ACC112 (cell line): ENCODE measurements around the gene POLR3GL.

Source experiments
- H2AFZ ChIP-seq: fragments of 200-600 bp; sonication (generic); one replicate; pipeline ENCODE4 v1.6.0; 2017; ENCODE audit warnings: antibody characterized with exemption, low read length; ENCODE audit not compliant: unreplicated experiment
- H3K27ac ChIP-seq: fragments of 200-600 bp; sonication (generic); 2 replicates; pipeline ENCODE4 v1.5.1; 2014; ENCODE audit warnings: low read depth, mild to moderate bottlenecking, antibody characterized with exemption, low read length, moderate library complexity
- H3K27me3 ChIP-seq: fragments of 200-600 bp; sonication (generic); 2 replicates; pipeline ENCODE4 v1.6.1; 2014; ENCODE audit warnings: mild to moderate bottlenecking, antibody characterized with exemption, low read length, moderate library complexity, mixed read lengths; ENCODE audit not compliant: insufficient read depth
- H3K36me3 ChIP-seq: fragments of 200-600 bp; sonication (generic); 2 replicates; pipeline ENCODE4 v1.6.1; 2016; ENCODE audit warnings: mild to moderate bottlenecking, antibody characterized with exemption, low read length, moderate library complexity, mixed read lengths; ENCODE audit not compliant: insufficient read depth
- H3K4me1 ChIP-seq: fragments of 200-600 bp; sonication (generic); one replicate; pipeline ENCODE4 v1.6.1; 2016; ENCODE audit warnings: low read length, mixed read lengths; ENCODE audit not compliant: insufficient read depth, unreplicated experiment, control insufficient read depth
- H3K4me3 ChIP-seq: fragments of 200-600 bp; sonication (generic); 2 replicates; pipeline ENCODE4 v1.5.1; 2014; ENCODE audit warnings: mild to moderate bottlenecking, low read depth, low read length
- H3K79me2 ChIP-seq: fragments of 200-600 bp; sonication (generic); one replicate; pipeline ENCODE4 v1.6.0; 2016; ENCODE audit warnings: low read length; ENCODE audit not compliant: control insufficient read depth, unreplicated experiment, insufficient read depth

The POLR3GL gene

DNA sequence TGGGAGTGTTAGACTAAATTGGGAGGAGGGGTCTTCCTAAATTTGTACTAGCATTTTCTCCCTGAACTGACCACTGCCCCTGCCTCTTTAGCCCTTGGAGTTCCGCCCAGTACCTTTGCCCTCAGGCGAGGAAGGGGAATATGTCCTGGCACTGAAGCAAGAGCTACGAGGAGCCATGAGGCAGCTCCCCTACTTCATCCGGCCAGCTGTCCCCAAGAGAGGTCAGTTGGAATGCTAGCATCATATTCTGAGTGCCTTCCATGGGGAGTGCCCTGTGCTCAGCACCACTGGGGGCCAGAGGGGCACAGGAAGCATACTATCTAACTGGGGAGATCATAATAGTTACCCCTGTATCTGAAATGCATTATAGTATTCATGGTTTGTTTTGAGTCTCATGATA is 10.7 kb downstream of the POLR3GL start:
- no peaks in the 10 kb centered on the region for H3K79me2 ChIP-seq
- H3K36me3 ChIP-seq = no peaks in the 10 kb centered on the region
- H2AFZ ChIP-seq = no peak overlapping the region
- no peak overlapping the region for H3K27ac ChIP-seq
- no peak overlapping the region for H3K4me3 ChIP-seq
- no peaks in the 10 kb centered on the region for H3K27me3 ChIP-seq
- H3K4me1 ChIP-seq = peaks cover 28% of the 10 kb centered on the region

DNA sequence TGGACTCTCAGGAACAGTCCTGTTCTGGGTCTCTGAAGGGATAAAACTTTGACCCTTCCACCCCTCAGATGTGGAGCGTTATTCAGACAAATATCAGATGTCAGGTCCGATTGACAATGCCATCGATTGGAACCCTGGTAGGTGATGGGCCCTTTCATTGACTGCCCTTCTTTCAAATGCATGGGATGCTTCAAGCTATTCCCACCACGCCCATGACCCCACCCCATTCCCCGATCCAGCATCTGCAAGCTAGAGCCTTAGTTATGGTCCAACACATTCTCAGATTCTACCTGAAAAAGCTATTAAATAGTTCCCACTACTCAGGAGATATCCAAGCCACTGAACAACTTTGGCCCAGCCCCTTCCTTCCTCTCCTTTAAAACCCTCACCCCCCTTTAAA is 12.5 kb downstream of the POLR3GL start:
- H3K27ac ChIP-seq = no peak overlapping the region
- no peaks in the 10 kb centered on the region for H3K79me2 ChIP-seq
- H3K27me3 ChIP-seq = no peaks in the 10 kb centered on the region
- H2AFZ ChIP-seq = peak overlapping the region; percentile 69
- peaks cover 35% of the 10 kb centered on the region for H3K4me1 ChIP-seq
- no peaks in the 10 kb centered on the region for H3K36me3 ChIP-seq
- no peak overlapping the region for H3K4me3 ChIP-seq

DNA sequence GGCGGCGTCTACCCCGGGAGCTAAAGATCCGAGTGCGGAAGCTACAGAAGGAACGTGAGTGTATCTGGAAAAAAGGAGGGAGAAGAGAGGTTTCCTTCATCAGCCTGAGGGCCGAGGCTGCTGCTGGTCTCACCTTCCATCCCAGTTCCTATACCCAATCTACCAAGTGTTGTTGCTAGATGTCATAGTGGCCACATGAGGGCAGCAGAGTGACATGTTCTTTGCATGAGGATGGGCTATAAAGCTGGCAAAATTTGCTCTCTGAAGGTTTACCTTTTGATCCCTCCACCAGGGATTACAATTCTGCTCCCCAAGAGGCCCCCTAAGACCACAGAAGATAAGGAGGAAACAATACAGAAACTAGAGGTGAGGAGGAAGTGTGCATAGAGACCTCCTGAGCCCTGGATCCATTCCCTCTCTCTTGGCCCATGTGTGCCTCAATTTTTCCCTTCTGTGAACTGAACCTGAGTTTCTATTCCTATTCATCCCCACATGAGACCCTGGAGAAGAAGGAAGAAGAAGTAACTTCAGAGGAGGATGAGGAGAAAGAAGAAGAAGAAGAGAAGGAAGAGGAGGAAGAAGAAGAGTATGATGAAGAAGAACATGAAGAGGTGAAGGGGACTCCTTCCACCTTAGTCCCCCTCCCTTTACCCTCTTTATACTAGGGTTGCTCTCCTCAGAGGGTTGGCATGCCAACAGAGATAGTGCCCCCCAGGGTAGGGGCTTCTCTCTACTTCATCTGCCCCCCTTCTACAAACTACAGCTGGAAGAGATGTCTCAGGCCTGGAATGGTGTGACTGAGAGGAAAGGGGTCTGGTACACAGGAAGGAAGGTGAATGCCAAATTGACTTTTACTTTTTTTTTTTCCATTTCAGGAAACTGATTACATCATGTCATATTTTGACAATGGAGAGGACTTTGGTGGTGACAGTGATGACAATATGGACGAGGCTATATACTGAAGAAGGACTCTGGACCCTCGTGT is 13.3 kb downstream of the POLR3GL start:
- H3K79me2 ChIP-seq = no peaks in the 10 kb centered on the region
- H3K36me3 ChIP-seq = no peaks in the 10 kb centered on the region
- peak overlapping the region; percentile 69 for H2AFZ ChIP-seq
- peak overlapping the region; percentile 93 for H3K27ac ChIP-seq
- no peaks in the 10 kb centered on the region for H3K27me3 ChIP-seq
- peaks cover 42% of the 10 kb centered on the region for H3K4me1 ChIP-seq
- H3K4me3 ChIP-seq = peak overlapping the region; percentile 66; the same call in 1 of the 2 replicates

DNA sequence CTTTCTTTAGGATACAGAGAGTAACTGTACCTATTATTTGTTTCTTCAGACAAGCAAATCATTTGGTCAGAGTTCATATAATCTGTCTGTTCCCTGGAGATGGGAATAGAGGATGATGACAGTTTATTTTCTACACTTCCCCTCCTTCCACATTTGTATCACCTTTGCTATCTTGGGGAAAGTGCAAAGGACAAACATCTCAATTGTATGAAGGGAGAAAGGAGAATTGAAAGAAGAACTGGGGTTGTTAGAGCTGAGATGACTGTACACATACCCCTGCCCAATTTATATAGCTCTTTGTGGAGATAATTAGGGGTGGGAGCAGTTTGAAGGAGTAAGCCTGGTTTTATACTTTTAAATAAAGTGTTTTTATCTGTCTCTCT is 14.0 kb downstream of the POLR3GL start:
- Histone ChIP-seq H3K36me3 (no peaks in the 10 kb centered on the region), H3K27me3 (no peaks in the 10 kb centered on the region), H3K27ac (peak overlapping the region; percentile 93), H3K4me1 (peaks cover 48% of the 10 kb centered on the region), H2AFZ (peak overlapping the region; percentile 52), H3K79me2 (no peaks in the 10 kb centered on the region), H3K4me3 (peak overlapping the region; percentile 66; the same call in 1 of the 2 replicates)

DNA sequence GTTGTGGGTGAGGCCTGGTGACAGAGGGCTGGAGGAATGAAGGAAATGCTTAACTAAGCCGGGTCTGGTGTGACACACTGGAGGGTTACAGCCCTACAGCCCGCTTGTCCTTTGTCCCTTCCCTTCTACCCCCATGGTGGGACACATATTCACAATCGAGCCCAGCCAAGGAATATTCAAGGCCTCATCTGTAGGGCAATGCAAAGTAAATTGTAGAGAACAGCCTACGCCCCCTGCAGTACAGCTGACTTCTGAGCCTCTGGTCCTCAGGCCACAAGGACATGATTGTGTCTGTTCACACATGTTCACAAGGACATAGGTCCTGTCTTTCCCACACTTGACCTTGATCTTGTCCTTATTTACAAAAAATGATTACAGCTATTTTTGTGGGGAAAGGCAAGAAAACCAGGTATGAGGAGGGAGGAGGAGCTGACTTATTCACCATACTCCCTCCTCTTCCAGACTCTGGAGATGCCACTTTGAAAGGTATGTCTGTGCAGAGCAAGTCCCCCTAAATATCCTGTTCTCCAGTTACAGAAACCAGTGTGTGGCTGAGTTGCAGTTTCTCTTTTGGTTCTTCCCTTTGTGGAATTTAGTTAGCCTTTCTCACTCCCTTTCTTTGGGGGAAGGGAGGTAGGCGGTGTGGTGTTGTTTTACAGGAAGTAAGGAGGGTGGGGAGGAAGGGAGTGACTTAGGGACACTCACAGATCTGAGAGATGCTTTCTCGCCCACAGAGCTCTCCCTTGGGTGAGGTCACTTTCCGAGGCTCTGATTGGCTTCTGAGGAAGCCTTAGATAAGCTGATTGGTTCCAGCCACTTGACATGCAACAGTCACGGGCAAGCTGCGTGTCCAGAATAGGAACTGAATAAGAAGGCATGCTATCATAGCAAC is 14.6 kb downstream of the POLR3GL start:
- Histone ChIP-seq H3K79me2 (no peaks in the 10 kb centered on the region), H3K27ac (peak overlapping the region; percentile 93), H3K4me1 (peaks cover 48% of the 10 kb centered on the region), H3K27me3 (no peaks in the 10 kb centered on the region), H3K4me3 (peak overlapping the region; percentile 66), H2AFZ (peak overlapping the region; percentile 52), H3K36me3 (no peaks in the 10 kb centered on the region)

DNA sequence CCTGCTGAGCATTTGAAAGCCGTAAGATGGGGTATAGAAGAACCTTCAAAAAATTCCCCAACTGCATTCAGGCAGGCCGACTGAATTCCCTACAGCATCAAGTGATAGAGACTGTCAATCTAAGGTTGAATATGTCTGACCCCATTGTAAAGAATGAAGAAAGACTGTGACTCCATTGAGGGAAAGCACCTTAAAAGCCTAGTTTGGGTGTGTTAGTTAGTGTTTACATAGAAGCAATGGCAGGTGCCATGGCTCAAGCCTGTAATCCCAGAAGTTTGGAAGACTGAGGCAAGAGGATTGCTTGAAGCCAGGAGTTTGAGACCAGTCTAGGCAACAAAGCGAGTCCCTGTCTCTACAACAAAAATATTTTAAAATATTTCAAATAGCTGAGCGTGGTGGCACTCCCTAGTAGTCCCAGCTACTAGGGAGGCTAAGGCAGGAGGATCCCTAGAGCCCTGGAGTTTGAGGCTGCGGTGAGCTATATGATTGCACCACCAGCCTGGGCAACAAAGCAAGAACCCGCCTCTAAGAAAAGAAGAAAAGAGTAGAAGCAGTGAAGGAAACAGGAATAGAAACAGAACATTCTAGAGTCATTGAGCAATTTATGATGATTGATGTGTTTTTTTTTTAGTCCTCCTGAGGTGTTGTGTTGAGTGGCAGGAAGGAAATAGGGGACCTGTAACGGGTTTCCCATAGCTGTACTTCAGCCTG is 15.4 kb downstream of the POLR3GL start:
- Histone ChIP-seq H3K27me3 (no peaks in the 10 kb centered on the region), H3K79me2 (no peaks in the 10 kb centered on the region), H3K27ac (peak overlapping the region; percentile 93), H3K4me1 (peaks cover 49% of the 10 kb centered on the region), H3K36me3 (no peaks in the 10 kb centered on the region), H2AFZ (peak overlapping the region; percentile 44), H3K4me3 (peak overlapping the region; percentile 53; the same call in 1 of the 2 replicates)

DNA sequence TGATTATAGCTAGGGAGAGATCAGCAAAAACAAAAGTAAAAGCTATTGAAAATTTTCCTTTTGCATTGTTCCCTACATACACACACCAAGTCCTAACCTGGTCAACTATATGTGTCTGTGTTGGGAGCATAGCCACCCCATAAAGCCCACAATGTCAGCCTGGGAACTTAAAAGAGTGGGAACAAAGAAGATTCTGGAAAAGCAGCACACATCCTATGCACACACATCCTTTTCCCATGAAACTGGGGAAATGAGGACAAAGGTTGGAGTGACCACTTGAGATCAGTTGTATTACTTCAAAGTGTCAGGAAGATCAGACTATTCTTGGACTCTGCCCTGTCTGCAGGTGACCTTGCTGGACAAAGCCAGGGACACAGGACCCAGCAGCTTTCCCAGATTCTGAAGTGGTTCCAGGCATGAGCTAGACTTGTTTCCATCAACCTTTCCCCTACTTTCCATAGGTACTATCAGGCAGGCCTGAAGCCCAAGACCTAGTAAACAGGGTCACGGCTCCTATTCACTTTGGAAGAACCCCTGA is 16.0 kb downstream of the POLR3GL start:
- H3K79me2 ChIP-seq = no peaks in the 10 kb centered on the region
- H3K4me3 ChIP-seq = 0 out of 2 replicates have a peak overlapping the region, but pooled peaks have one; percentile 53
- peaks cover 55% of the 10 kb centered on the region for H3K4me1 ChIP-seq
- H3K27ac ChIP-seq = peak overlapping the region; percentile 93
- no peaks in the 10 kb centered on the region for H3K27me3 ChIP-seq
- H3K36me3 ChIP-seq = no peaks in the 10 kb centered on the region
- no peak overlapping the region for H2AFZ ChIP-seq

DNA sequence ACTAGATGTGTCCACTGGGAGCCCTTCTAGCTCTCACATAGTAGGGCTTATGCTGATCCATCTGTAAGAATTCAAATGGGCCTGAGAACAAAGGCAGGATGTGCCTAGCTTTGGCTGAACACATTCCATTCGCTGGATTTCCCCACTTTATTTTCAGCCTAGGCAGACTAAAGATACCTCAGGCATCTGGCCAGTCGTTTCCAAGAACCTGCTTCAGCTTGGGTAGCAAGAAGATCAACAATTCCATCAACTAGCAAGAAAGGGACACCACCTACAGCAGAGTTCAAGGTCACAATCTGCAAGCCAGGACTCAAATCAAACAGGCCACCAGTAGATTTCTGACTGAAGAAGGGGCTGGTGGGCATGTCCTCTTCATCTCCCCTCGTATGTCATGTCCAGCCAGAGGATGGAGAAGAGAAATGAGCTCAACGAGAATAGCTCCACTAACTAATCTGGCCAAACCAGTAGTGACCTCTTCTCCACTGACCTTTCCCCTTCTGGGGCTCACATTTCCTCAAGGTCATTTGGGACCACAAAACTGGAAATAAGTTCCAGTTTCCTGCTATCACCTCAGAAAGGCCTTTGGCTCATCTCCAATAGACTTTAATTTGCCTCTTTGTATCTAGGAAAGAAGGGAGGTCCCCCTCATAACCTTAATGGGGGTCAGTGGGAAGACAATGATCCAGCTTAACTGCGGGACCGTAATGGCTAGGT is 17.7 kb downstream of the POLR3GL start:
- Histone ChIP-seq H3K4me1 (peaks cover 64% of the 10 kb centered on the region), H3K79me2 (no peaks in the 10 kb centered on the region), H2AFZ (no peak overlapping the region), H3K36me3 (no peaks in the 10 kb centered on the region), H3K27ac (no peak overlapping the region), H3K4me3 (no peak overlapping the region), H3K27me3 (no peaks in the 10 kb centered on the region)

DNA sequence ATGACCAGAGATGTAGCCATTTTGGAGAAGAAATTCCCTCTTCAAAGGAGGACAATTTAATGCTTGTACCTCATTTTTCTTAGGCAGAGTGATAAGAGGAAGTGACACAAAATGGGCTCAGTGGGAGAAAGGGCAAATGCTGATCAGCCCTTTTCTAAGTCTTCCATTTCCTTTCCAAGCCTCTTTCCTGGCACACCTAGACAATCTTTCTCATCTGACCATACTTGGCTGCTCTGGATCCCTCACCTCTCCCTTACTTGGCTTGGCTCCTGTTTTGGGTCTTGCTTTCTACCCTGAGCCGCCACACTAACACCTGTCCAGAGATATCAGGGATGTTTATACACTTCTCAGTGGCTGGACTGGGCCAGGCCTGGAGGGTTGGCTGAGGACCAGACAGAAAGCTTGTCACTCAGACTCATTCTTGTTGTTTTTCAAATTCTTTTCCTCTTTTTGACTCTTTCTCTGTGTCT is 18.8 kb downstream of the POLR3GL start:
- no peak overlapping the region for H3K27ac ChIP-seq
- no peaks in the 10 kb centered on the region for H3K27me3 ChIP-seq
- H3K4me1 ChIP-seq = peaks cover 54% of the 10 kb centered on the region
- no peak overlapping the region for H2AFZ ChIP-seq
- no peaks in the 10 kb centered on the region for H3K36me3 ChIP-seq
- no peaks in the 10 kb centered on the region for H3K79me2 ChIP-seq
- H3K4me3 ChIP-seq = no peak overlapping the region
